ENCODE data around the gene KRTAP10-3.

- no peak for TF ChIP-seq CTCF (IDR thresholded peaks at IDR 0.05; ENCODE audit: low read depth, low read length)
- TF ChIP-seq EZH2phosphoT487 (IDR thresholded peaks at IDR 0.05; ENCODE audit: low read depth): no peak
Observed at GRCh38 chr21:44539046-44539445, 19.5 kb downstream of the KRTAP10-3 start.
